GM11168 (cell line): ENCODE results near the gene ADARB2.

Source experiments
- in situ Hi-C: fragments of 300-500 bp; cut with MboI; formaldehyde crosslinking; loops from one replicate; pipeline ENCODE4 v1.12.0; 2022; ENCODE audit warnings: low sequenced_read_pairs; ENCODE audit not compliant: unreplicated experiment

Gene ADARB2

GRCh38 chr10:1148855-1149605 is 588.3 kb downstream of the ADARB2 start:
- in situ Hi-C loops, result loop anchor here (10.0 kb wide), 1 partner anchor 136 kb away; no protein-coding TSS in a partner anchor

GRCh38 chr10:1147810-1148209 is 589.5 kb downstream of the ADARB2 start:
- in situ Hi-C loops, result loop anchor here (10.0 kb wide), 1 partner anchor 137 kb away; no protein-coding TSS in a partner anchor

- in situ Hi-C loops, result loop anchor here (10.0 kb wide), 1 partner anchor 142 kb away; no protein-coding TSS in a partner anchor
Observed at GRCh38 chr10:1142596-1142995, 594.7 kb downstream of the ADARB2 start.

GRCh38 chr10:1141701-1142100 is 595.6 kb downstream of the ADARB2 start:
- in situ Hi-C loops, result loop anchor here (10.0 kb wide), 1 partner anchor 143 kb away; no protein-coding TSS in a partner anchor

- in situ Hi-C loops, result loop anchor here (10.0 kb wide), 1 partner anchor 144 kb away; no protein-coding TSS in a partner anchor
Observed at GRCh38 chr10:1141261-1141660, 596.1 kb downstream of the ADARB2 start.

GRCh38 chr10:1138529-1138928 is 598.8 kb downstream of the ADARB2 start:
- in situ Hi-C loops, result no loop called here

- in situ Hi-C loops, result no loop called here
Observed at GRCh38 chr10:1137499-1138163, 599.7 kb downstream of the ADARB2 start.

GRCh38 chr10:1136268-1136667 is 601.1 kb downstream of the ADARB2 start:
- in situ Hi-C loops, result no loop called here

GRCh38 chr10:1134156-1134555 is 603.2 kb downstream of the ADARB2 start:
- in situ Hi-C loops, result no loop called here

GRCh38 chr10:1133495-1134045 is 603.8 kb downstream of the ADARB2 start:
- in situ Hi-C loops, result no loop called here

- in situ Hi-C loops, result no loop called here
Observed at GRCh38 chr10:1132584-1132983, 604.7 kb downstream of the ADARB2 start.

- in situ Hi-C loops, result no loop called here
Observed at GRCh38 chr10:1130995-1131790, 606.1 kb downstream of the ADARB2 start.

- in situ Hi-C loops, result no loop called here
Observed at GRCh38 chr10:1130226-1130625, 607.1 kb downstream of the ADARB2 start.

GRCh38 chr10:1128649-1129048 is 608.7 kb downstream of the ADARB2 start:
- in situ Hi-C loops, result no loop called here

- in situ Hi-C loops, result no loop called here
Observed at GRCh38 chr10:1128115-1128514, 609.2 kb downstream of the ADARB2 start.

GRCh38 chr10:1127629-1128028 is 609.7 kb downstream of the ADARB2 start:
- in situ Hi-C loops, result no loop called here
